ENCODE measurements around the gene HIGD2A. TPM values are rescaled to one million over a fixed set of nuclear protein-coding genes. Genes with fewer than 3 reads are reported as not detected.

The HIGD2A gene
- total RNA-seq (2022; extraction: Qiagen RNA extraction; ENCODE audit: low read depth) = 242 to 274 TPM (median 264 TPM) in 5 replicates

GRCh38 chr5:176388444-176389134 lies at the start of gene HIGD2A, which contains the start of gene NOP16:
HIGD2A (plus strand) TSS chr5:176388751; CDS start chr5:176388820, 69 bp downstream.
NOP16 (minus strand) TSS chr5:176388598; CDS start chr5:176388539, 59 bp downstream.

GRCh38 chr5:176361437-176362232 lies 26.9 kb upstream of the HIGD2A start, which contains the start of gene KIAA1191:
KIAA1191 (minus strand) TSS chr5:176361764; CDS start chr5:176359508, 2,256 bp downstream.

GRCh38 chr5:176365351-176366231 lies 23.0 kb upstream of the HIGD2A start, which contains the start of gene ARL10:
ARL10 (plus strand) TSS chr5:176365487; CDS start chr5:176365564, 77 bp downstream.

GRCh38 chr5:176415952-176416924 lies 27.7 kb downstream of the HIGD2A start, which contains the start of gene CLTB:
CLTB (minus strand) TSS chr5:176416539; CDS start chr5:176416363, 176 bp downstream.

Other genes starting within 250 kb of the HIGD2A start
- gene SIMC1, start 150.3 kb upstream of the HIGD2A start, total RNA-seq (2022; extraction: Qiagen RNA extraction; ENCODE audit: low read depth) = 10.7 to 16.0 TPM (median 15.0 TPM) in 5 replicates
- gene KIAA1191, start 27.0 kb upstream of the HIGD2A start, total RNA-seq (2022; extraction: Qiagen RNA extraction; ENCODE audit: low read depth) = 65.0 to 78.5 TPM (median 70.0 TPM) in 5 replicates
- gene ARL10, start 23.3 kb upstream of the HIGD2A start, total RNA-seq (2022; extraction: Qiagen RNA extraction; ENCODE audit: low read depth) = 0.48 to 1.7 TPM (median 0.65 TPM) in 5 replicates
- 114 to 148 TPM (median 129 TPM) in 5 replicates for gene NOP16, start 153 bp upstream of the HIGD2A start, total RNA-seq (2022; extraction: Qiagen RNA extraction; ENCODE audit: low read depth)
- 65.7 to 111 TPM (median 105 TPM) in 5 replicates for gene CLTB, start 27.8 kb downstream of the HIGD2A start, total RNA-seq (2022; extraction: Qiagen RNA extraction; ENCODE audit: low read depth)
- 47.0 to 54.0 TPM (median 47.9 TPM) in 5 replicates for gene FAF2, start 59.6 kb downstream of the HIGD2A start, total RNA-seq (2022; extraction: Qiagen RNA extraction; ENCODE audit: low read depth)
- 33.6 to 45.2 TPM (median 43.2 TPM) in 5 replicates for gene RNF44, start 148.7 kb downstream of the HIGD2A start, total RNA-seq (2022; extraction: Qiagen RNA extraction; ENCODE audit: low read depth)
- 0.04 to 0.15 TPM (median 0.10 TPM) in 4 of 5 replicates, not detected in the other for gene CDHR2, start 160.6 kb downstream of the HIGD2A start, total RNA-seq (2022; extraction: Qiagen RNA extraction; ENCODE audit: low read depth)
- gene GPRIN1, start 221.4 kb downstream of the HIGD2A start, total RNA-seq (2022; extraction: Qiagen RNA extraction; ENCODE audit: low read depth) = 7.1 to 9.4 TPM (median 9.1 TPM) in 5 replicates
- gene SNCB, start 241.8 kb downstream of the HIGD2A start, total RNA-seq (2022; extraction: Qiagen RNA extraction; ENCODE audit: low read depth) = 1.0 to 1.4 TPM (median 1.2 TPM) in 5 replicates
- gene EIF4E1B, start 241.9 kb downstream of the HIGD2A start, total RNA-seq (2022; extraction: Qiagen RNA extraction; ENCODE audit: low read depth) = not detected in 5 replicates

Data from A549 treated with CpdA at 1 μM for 4 hours (cell line).